ENCODE measurements around the gene ASH1L. TPM values are rescaled to one million over a fixed set of nuclear protein-coding genes. Genes with fewer than 3 reads are reported as not detected.

ASH1L gene
- total RNA-seq, 1 experiment from 2014 or later, result 29.3 TPM

GRCh38 chr1:155454096-155454495, 108.5 kb downstream of the ASH1L start:
- CTCF ChIA-PET, result no interaction called here
- Mint-ChIP-seq H3K4me1 (no peaks in the 10 kb centered on the region), H3K27ac (no peak overlapping the region), H3K27me3 (ENCODE audit: low read depth) (no peaks in the 10 kb centered on the region), H3K4me3 (no peak overlapping the region), H3K36me3 (peaks cover 11% of the 10 kb centered on the region), H3K9me3 (no peaks in the 10 kb centered on the region)
- ATAC-seq (no peak), DNase-seq (ENCODE audit: low spot score) (no peak)
- TF ChIP-seq, protein P1, sequence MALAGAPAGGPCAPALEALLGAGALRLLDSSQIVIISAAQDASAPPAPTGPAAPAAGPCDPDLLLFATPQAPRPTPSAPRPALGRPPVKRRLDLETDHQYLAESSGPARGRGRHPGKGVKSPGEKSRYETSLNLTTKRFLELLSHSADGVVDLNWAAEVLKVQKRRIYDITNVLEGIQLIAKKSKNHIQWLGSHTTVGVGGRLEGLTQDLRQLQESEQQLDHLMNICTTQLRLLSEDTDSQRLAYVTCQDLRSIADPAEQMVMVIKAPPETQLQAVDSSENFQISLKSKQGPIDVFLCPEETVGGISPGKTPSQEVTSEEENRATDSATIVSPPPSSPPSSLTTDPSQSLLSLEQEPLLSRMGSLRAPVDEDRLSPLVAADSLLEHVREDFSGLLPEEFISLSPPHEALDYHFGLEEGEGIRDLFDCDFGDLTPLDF (CRISPR knock-in tag; IDR thresholded peaks at IDR 0.05), result no peak
- TF ChIP-seq ARID4B (CRISPR knock-in tag; IDR thresholded peaks at IDR 0.05; ENCODE audit: borderline replicate concordance), result no peak
- TF ChIP-seq FOXJ3 (CRISPR knock-in tag; IDR thresholded peaks at IDR 0.05; ENCODE audit: borderline replicate concordance), result no peak
- no peak for TF ChIP-seq NFYB (CRISPR knock-in tag; conservative IDR thresholded peaks at IDR 0.05; ENCODE audit: low read depth)
- TF ChIP-seq, protein P2, sequence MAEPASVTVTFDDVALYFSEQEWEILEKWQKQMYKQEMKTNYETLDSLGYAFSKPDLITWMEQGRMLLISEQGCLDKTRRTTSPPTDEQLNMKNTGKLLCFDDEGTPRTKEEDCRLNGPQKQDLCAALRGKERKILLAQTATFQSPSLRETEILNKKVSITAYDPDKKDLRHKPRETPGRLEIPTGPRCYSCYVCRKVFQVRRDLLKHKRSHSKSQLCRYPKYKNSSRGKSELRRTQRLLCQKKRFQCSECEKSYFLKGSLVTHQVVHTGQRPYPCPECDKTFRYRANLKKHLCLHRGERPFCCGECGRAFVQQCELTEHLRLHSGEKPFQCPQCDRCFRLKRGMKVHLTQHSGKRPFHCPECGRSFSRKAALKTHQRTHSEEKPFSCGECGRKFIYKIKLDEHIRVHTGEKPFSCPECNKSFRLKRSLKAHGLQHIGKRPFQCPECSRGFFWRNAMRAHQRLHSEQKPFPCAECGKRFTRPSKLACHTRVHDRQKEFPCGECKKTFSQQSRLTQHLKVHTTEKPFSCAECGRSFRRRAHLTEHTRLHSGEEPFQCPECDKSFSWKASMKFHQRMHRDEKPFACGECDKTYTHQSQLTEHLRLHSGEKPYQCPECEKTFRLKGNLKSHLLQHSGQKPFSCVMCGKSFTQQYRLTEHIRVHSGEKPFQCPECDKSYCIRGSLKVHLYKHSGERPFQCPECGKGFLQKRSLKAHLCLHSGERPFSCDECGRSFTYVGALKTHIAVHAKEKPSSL (CRISPR knock-in tag; conservative IDR thresholded peaks at IDR 0.05), result no peak
- no peak for TF ChIP-seq GABPB1 (CRISPR knock-in tag; IDR thresholded peaks at IDR 0.05)
- TF ChIP-seq, protein P3, sequence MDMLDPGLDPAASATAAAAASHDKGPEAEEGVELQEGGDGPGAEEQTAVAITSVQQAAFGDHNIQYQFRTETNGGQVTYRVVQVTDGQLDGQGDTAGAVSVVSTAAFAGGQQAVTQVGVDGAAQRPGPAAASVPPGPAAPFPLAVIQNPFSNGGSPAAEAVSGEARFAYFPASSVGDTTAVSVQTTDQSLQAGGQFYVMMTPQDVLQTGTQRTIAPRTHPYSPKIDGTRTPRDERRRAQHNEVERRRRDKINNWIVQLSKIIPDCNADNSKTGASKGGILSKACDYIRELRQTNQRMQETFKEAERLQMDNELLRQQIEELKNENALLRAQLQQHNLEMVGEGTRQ (CRISPR knock-in tag; IDR thresholded peaks at IDR 0.05), result no peak
- TF ChIP-seq ATF2 (CRISPR knock-in tag; IDR thresholded peaks at IDR 0.05; ENCODE audit: borderline replicate concordance, low read depth), result no peak
- TF ChIP-seq, protein P4, sequence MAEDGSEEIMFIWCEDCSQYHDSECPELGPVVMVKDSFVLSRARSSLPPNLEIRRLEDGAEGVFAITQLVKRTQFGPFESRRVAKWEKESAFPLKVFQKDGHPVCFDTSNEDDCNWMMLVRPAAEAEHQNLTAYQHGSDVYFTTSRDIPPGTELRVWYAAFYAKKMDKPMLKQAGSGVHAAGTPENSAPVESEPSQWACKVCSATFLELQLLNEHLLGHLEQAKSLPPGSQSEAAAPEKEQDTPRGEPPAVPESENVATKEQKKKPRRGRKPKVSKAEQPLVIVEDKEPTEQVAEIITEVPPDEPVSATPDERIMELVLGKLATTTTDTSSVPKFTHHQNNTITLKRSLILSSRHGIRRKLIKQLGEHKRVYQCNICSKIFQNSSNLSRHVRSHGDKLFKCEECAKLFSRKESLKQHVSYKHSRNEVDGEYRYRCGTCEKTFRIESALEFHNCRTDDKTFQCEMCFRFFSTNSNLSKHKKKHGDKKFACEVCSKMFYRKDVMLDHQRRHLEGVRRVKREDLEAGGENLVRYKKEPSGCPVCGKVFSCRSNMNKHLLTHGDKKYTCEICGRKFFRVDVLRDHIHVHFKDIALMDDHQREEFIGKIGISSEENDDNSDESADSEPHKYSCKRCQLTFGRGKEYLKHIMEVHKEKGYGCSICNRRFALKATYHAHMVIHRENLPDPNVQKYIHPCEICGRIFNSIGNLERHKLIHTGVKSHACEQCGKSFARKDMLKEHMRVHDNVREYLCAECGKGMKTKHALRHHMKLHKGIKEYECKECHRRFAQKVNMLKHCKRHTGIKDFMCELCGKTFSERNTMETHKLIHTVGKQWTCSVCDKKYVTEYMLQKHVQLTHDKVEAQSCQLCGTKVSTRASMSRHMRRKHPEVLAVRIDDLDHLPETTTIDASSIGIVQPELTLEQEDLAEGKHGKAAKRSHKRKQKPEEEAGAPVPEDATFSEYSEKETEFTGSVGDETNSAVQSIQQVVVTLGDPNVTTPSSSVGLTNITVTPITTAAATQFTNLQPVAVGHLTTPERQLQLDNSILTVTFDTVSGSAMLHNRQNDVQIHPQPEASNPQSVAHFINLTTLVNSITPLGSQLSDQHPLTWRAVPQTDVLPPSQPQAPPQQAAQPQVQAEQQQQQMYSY (CRISPR knock-in tag; IDR thresholded peaks at IDR 0.05), result no peak
- POLR2A ChIA-PET, result no interaction called here

GRCh38 chr1:155453141-155453540, 109.5 kb downstream of the ASH1L start:
- H3K36me3 Mint-ChIP-seq, result peaks cover 11% of the 10 kb centered on the region
- ChIA-PET CTCF (no interaction called here), POLR2A (no interaction called here)
- H3K9me3 Mint-ChIP-seq, result no peaks in the 10 kb centered on the region
- no peak for ATAC-seq
- no peak overlapping the region for H3K4me3 Mint-ChIP-seq
- H3K27ac Mint-ChIP-seq, result no peak overlapping the region
- no peak for DNase-seq (ENCODE audit: low spot score)
- no peaks in the 10 kb centered on the region for H3K27me3 Mint-ChIP-seq (ENCODE audit: low read depth)
- no peaks in the 10 kb centered on the region for H3K4me1 Mint-ChIP-seq
- TF ChIP-seq EMX1 (CRISPR knock-in tag; IDR thresholded peaks at IDR 0.05), result no peak
- no peak for TF ChIP-seq ZNF532 (CRISPR knock-in tag; IDR thresholded peaks at IDR 0.05; ENCODE audit: borderline replicate concordance)
- no peak for TF ChIP-seq ZNF396 (CRISPR knock-in tag; IDR thresholded peaks at IDR 0.05; ENCODE audit: borderline replicate concordance)
- no peak for TF ChIP-seq NR3C1 (CRISPR knock-in tag; conservative IDR thresholded peaks at IDR 0.05; ENCODE audit: low read depth)
- no peak for TF ChIP-seq NR1H2 (CRISPR knock-in tag; IDR thresholded peaks at IDR 0.05)

Data from WTC11 (cell line).